22Rv1 (cell line): ENCODE data around the gene FCMR.

Source experiments
- H3K27ac ChIP-seq: fragments of 450-650 bp; 2 replicates; pipeline ENCODE4 v1.5.1; 2017
- ZFX ChIP-seq: fragments of 450-650 bp; IDR thresholded peaks from 2 replicates; pipeline ENCODE4 v1.6.1; 2017; ENCODE audit warnings: antibody characterized with exemption, borderline replicate concordance
- TF ChIP-seq, protein P1 (sequence below): fragments of 450-650 bp; IDR thresholded peaks from 2 replicates; pipeline ENCODE4 v1.5.1; 2017; ENCODE audit warnings: mild to moderate bottlenecking

FCMR gene

DNA sequence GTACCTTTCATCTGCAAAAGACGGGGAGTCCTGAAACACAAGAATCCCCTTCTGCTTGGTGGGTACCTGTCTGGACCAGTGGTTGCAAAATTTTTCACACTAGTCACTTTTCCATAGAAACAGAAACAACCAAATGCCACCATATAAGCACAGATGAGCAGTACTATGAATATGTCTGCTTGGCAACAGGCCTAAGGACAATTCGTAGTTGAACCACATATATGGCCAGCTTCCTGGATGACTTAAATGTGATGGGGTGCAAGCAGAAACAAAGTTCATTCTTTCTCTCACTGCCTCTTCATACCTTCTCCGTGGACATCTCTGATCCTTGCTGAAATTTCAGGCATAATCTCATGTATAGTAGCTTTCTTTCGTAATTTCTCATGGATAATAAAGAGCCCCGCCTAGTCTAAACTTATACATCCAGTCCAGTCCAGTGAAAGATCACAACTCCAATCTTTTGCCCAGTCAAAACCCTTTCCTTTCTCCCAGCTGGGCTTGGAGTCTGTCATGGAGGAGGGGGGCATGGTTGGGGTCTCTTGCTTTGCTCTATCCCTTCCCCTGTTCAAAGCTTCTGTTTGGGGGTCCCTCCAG is 41.5 kb upstream of the FCMR start:
- TF ChIP-seq ZFX, result no peak
- TF ChIP-seq, protein P1, sequence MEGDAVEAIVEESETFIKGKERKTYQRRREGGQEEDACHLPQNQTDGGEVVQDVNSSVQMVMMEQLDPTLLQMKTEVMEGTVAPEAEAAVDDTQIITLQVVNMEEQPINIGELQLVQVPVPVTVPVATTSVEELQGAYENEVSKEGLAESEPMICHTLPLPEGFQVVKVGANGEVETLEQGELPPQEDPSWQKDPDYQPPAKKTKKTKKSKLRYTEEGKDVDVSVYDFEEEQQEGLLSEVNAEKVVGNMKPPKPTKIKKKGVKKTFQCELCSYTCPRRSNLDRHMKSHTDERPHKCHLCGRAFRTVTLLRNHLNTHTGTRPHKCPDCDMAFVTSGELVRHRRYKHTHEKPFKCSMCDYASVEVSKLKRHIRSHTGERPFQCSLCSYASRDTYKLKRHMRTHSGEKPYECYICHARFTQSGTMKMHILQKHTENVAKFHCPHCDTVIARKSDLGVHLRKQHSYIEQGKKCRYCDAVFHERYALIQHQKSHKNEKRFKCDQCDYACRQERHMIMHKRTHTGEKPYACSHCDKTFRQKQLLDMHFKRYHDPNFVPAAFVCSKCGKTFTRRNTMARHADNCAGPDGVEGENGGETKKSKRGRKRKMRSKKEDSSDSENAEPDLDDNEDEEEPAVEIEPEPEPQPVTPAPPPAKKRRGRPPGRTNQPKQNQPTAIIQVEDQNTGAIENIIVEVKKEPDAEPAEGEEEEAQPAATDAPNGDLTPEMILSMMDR, result no peak
- H3K27ac ChIP-seq, result no peak overlapping the region

DNA sequence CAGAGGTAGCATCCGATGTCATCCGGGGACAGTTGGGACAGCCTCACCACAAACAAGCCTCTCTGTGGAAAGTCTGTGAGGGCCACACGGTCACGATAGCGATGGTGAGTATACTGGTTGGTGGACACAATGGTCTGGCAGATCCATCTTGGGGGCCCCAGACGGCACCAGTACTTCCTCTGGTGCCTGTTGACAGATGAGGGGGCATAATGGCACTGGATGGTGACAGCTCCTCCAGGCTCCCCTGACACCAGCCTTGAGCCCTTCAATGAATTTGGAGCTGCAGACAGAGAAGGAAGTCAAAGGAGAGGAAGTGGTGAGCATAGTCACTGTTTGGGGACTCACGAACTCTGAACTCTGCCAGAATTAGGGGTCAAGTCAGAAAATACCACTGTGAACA is 40.5 kb upstream of the FCMR start:
- no peak overlapping the region for H3K27ac ChIP-seq
- TF ChIP-seq ZFX, result no peak
- TF ChIP-seq, protein P1, result no peak

DNA sequence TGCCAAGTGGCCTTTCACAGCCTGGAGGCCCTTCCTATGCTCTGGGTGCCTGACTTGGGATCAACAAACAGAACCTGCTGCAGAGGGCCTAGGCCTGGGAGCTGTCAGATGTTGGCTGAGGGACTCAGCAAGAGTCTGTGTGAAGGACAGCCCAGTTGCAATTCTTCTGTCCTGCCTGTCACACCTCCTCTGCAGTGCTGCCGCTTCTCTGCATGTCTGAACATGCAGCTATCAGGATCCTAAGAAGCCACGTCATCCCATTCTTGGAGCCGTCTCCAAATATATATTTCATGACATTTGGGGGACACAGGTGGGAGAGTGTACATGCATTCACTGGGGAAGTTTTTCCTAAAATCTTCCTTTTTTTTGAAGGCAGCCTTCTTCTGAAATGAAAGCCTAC is 39.9 kb upstream of the FCMR start:
- TF ChIP-seq, protein P1, result no peak
- no peak for TF ChIP-seq ZFX

DNA sequence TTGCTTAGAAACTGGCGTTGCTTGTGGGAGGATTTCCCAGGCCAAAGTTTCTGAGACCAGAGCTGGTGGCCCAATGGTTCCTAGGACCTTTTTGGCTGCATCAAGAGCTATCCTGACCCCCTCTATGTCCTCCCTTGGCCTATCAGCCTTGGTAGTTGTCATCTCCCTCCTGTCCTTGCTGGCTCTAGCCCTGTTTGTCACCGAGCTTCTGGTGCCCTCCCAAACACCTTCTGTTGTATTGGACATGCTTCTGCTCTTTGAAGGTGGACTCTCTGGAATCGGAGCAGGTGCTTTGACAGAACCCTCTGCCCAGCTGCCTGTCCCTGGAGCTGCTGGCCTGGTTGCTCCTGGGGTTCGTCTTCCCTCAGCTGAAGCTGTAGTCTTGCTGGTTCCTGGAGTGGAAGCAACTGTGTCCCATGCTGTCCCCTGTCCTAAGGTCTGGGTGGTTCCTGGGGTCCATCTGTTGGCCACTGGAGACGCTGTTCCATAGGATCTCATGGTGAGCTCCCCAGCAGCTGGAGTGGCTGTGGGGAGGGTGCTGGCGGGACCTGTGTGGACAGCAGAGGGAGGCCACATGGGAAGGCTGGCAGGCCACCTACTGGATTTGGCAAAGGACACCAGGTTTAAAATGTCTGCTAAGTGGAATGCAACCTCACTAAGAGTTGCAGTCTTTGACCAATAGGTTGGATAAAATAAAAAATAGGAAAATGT is 39.1 kb upstream of the FCMR start:
- TF ChIP-seq ZFX, result no peak
- TF ChIP-seq, protein P1, result no peak; the same call in 1 of the 2 replicates
- H3K27ac ChIP-seq, result no peak overlapping the region

More for the DNA sequence above, 39.9 kb upstream of the FCMR start:
- H3K27ac ChIP-seq, result no peak overlapping the region

DNA sequence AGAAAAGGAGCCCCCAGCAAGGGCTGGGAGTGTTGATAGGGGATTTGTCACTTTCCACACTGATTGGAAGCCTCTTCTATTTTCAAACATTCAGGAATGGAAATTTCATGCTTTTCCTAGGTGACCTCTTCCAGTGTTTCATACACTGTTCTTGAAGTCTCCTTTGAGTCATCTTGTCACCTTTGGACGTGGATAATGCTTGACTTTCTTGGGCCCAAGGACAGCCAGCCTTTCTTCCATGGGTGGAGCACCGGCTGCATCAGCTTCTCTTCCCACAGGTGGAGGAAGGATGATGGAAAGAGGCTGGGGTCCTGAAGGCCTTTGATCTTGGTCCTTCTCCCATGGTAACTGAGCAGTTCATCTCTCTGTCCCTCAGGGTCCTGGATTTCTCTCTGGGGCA is 36.4 kb upstream of the FCMR start:
- TF ChIP-seq, protein P1, result no peak
- TF ChIP-seq ZFX, result no peak
- no peak overlapping the region for H3K27ac ChIP-seq

DNA sequence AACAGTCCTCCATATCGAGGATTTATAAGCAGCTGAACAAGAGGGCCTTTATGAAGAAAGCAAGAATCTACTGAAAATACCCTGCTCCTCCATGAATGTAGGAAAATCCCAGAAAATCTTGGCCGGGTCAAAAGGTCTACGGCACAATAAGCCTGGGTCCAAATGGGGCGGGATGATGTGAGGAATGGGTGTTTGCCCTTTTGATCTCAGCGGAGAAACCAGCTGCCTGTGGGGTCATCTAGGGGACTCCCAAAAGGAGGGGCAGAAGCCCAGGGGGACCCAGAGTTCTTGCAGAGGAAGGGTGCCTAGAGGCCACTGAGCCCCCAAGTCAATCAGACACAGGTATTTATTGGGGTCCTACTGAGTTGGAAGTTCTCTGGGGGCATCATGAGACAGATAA is 35.9 kb upstream of the FCMR start:
- TF ChIP-seq, protein P1, result no peak
- no peak for TF ChIP-seq ZFX
- no peak overlapping the region for H3K27ac ChIP-seq

DNA sequence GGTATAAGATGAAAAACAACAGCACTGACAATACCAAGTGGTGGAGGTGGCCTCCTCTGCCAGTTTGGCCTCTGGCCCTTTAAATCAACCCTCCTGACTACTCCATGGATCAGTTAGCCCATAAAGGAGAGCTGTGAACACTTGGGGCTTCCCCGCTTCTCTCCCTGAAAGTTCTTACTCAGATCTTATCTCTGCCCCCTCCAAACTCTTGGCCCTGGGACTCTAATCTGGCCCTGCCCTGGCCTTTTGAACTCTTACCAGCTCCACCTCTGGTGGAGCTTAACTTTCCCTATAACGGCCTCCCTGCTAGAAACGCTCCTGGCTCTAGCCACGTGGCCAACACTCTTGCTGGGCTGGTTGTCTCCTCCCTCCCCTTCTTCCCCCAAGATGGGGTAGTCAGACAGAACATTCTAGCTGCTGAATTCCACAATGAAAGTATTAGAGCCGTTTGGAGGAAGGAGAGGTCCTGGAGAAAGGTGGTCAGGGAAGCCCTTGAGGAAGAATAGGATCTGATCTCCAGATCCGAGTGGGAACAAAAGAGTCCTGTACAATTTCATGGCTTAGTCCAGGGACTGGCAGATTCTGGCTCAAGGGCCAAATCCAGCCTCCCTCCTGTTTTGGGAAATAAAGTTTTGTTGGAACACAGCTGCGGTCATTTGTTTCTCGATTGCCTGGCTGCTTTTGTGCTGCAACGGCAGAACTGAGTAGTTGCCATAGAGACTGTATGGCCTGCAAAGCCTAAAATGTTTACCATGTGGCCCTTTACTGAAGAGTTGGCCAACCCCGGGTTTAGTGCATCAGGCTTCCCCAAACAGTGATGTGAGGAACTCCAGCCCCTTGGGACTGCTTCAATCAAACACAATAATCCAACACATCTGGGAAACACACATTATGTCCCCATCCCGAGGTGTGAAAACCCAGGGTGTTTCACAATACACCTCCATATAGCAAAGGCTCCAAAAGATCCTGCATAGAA is 34.0 kb upstream of the FCMR start:
- TF ChIP-seq, protein P1, result no peak
- TF ChIP-seq ZFX, result no peak
- H3K27ac ChIP-seq, result no peak overlapping the region
